ENCODE measurements around the gene ENDOV. TPM values are rescaled to one million over a fixed set of nuclear protein-coding genes. Genes with fewer than 3 reads are reported as not detected.

ENDOV gene
- total RNA-seq, 1 donor from 2014 or later, result 25.1 TPM

DNA sequence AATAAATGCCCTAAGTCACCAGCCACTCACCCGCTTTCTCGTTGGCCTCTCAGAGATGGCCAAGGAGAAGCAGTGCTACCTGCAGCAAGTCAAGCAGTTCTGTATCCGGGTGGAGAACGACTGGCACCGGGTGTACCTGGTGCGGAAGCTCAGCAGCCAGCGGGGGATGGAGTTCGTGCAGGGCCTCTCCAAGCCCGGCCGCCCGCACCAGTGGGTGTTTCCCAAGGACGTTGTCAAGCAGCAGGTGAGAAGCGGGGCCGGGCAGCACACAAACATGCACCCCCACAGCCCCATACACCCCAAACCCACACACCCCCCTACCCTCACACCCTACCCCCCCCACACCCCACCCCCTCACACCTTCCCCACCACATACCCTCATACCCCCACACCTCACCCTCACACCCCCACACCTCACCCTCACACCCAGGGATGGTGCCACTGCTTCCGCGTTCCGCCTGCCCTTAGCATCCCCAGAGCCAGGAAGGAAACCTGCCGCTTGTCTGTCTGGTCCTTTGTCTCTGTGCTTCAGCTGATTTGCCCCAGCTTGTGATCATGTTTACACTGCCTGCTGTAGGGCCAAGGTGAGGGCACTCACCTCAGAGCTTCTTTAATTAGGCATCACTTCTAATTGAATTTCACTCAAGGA, 41.9 kb upstream of the ENDOV start:
- Histone ChIP-seq H3K4me1 (no peaks in the 10 kb centered on the region), H3K27ac (no peak overlapping the region), H3K36me3 (peaks cover 99% of the 10 kb centered on the region), H3K9me3 (no peaks in the 10 kb centered on the region), H3K4me3 (no peak overlapping the region), H3K27me3 (no peaks in the 10 kb centered on the region)
- ATAC-seq, result no peak
- no peak for DNase-seq
- no peak for TF ChIP-seq CTCF (IDR thresholded peaks at IDR 0.05)
- intact Hi-C loops (cut with DNase I), result no loop called here

- H3K9me3 ChIP-seq, result no peaks in the 10 kb centered on the region
- peaks cover 99% of the 10 kb centered on the region for H3K36me3 ChIP-seq
- ATAC-seq (no peak), DNase-seq (peak; percentile 49)
- no peaks in the 10 kb centered on the region for H3K4me1 ChIP-seq
- H3K27me3 ChIP-seq, result no peaks in the 10 kb centered on the region
- intact Hi-C loops (cut with DNase I), result no loop called here
- H3K4me3 ChIP-seq, result no peak overlapping the region
- no peak for TF ChIP-seq CTCF (IDR thresholded peaks at IDR 0.05)
- no peak overlapping the region for H3K27ac ChIP-seq
Measured at GRCh38 chr17:80374039-80374731, 40.8 kb upstream of the ENDOV start.

GRCh38 chr17:80374732-80375585, 40.0 kb upstream of the ENDOV start:
- intact Hi-C loops (cut with DNase I), result no loop called here
- no peak overlapping the region for H3K4me3 ChIP-seq
- no peak for ATAC-seq
- no peak for TF ChIP-seq CTCF (IDR thresholded peaks at IDR 0.05)
- DNase-seq, result peak; percentile 22
- H3K27me3 ChIP-seq, result no peaks in the 10 kb centered on the region
- H3K9me3 ChIP-seq, result no peaks in the 10 kb centered on the region
- no peak overlapping the region for H3K27ac ChIP-seq
- peaks cover 99% of the 10 kb centered on the region for H3K36me3 ChIP-seq
- H3K4me1 ChIP-seq, result no peaks in the 10 kb centered on the region

DNA sequence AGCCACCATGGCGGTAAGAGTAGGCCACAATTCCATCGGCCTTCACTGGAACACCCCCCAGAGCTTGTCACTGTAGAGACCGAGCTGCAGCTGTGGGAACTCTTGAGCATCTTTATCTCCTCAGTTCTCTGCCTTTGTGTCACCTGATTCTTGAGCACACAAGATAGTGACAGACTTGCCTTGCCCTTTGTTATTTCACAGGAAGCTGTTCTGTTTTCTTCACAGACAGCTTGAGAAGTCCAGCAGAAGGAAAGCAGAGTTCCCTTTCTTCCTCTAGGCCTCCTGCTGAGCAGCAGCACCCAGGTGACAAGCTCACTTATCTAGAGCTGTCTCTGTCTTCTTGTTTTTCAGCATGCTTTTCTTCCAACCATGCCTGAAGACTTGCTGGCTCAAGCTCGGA, 38.4 kb upstream of the ENDOV start:
- intact Hi-C loops (cut with DNase I), result no loop called here
- no peaks in the 10 kb centered on the region for H3K27me3 ChIP-seq
- no peaks in the 10 kb centered on the region for H3K4me1 ChIP-seq
- no peak overlapping the region for H3K27ac ChIP-seq
- no peak overlapping the region for H3K4me3 ChIP-seq
- no peak for TF ChIP-seq CTCF (IDR thresholded peaks at IDR 0.05)
- H3K36me3 ChIP-seq, result peaks cover 99% of the 10 kb centered on the region
- H3K9me3 ChIP-seq, result no peaks in the 10 kb centered on the region
- ATAC-seq, result no peak
- no peak for DNase-seq

- Histone ChIP-seq H3K9me3 (no peaks in the 10 kb centered on the region), H3K4me1 (no peaks in the 10 kb centered on the region), H3K27me3 (no peaks in the 10 kb centered on the region), H3K4me3 (no peak overlapping the region), H3K36me3 (peaks cover 99% of the 10 kb centered on the region), H3K27ac (no peak overlapping the region)
- ATAC-seq (no peak), DNase-seq (no peak)
- intact Hi-C loops (cut with DNase I), result no loop called here
- no peak for TF ChIP-seq CTCF (IDR thresholded peaks at IDR 0.05)
Measured at GRCh38 chr17:80377798-80378197, 37.2 kb upstream of the ENDOV start.
